Bronchial epithelial cell (primary cell): ENCODE measurements around the gene UFSP1. TPM values are rescaled to one million over a fixed set of nuclear protein-coding genes. Genes with fewer than 3 reads are reported as not detected.

Source experiments
- DNase-seq: peaks from one replicate; pipeline ENCODE4 v3.0.0-alpha.2; 2010; ENCODE audit warnings: low read depth
- FAIRE-seq: peaks from 2 replicates; lab custom pipeline; 2011; peaks lifted over from hg19 to GRCh38; lab: Jason Lieb, UNC
- H3K27me3 ChIP-seq: 2 replicates; pipeline ENCODE4 v1.5.1; 2011; ENCODE audit warnings: low read length; ENCODE audit not compliant: control insufficient read depth, insufficient read depth
- H3K36me3 ChIP-seq: 2 replicates; pipeline ENCODE4 v1.5.1; 2011; ENCODE audit warnings: low read length; ENCODE audit not compliant: control insufficient read depth, insufficient read depth
- H3K4me3 ChIP-seq: 2 replicates; pipeline ENCODE4 v1.5.1; 2011; ENCODE audit warnings: mild to moderate bottlenecking, low read depth, low read length, control low read depth
- total RNA-seq: library from RNA; depleted of rRNA; stranded (reverse); fragments of >200 nt; gene quantifications from 2 replicates; pipeline ENCODE4 v1.2.1, GENCODE V29; 2014
- TF ChIP-seq, protein P1 (sequence below): IDR thresholded peaks from 2 replicates; pipeline ENCODE4 v1.5.1; 2011; ENCODE audit warnings: mild to moderate bottlenecking, moderate library complexity, low read length, control low read depth, inconsistent platforms; ENCODE audit not compliant: insufficient read depth, severe bottlenecking

The UFSP1 gene
- total RNA-seq, 1 donor from 2014 or later = 4.2 TPM

DNA sequence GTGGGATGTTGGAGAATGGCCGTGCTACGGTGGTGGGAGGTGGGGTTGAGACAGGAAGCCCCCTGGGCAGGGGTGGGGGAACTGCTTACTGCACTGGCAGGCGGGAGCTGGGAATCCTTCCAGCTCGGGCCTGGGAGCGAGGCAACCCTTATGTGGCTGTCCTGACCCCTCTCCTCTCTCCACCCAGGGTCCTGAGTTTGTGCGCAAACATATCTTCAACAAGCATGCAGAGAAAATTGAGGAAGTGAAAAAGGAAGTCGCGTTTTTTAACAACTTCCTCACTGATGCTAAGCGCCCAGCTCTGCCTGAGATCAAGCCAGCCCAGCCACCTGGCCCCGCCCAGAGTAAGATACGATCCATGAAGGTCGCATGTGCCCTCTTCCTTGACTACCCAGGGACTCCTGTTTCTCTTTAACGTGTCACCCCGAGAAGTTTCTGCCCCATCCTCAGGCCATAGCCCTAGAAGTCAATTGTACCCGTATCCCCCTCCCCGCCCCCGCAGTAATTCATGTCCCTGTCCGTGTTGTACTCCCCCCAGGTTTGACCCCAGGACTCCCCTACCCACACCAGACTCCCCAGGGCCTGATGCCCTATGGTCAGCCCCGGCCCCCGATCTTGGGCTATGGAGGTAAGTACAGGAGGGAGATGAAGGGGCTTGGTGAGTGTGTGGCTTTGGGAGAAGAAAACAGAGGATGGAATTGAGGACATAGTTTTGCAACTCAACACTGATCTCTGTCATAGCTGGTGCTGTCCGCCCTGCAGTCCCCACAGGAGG lies 1.8 kb downstream of the UFSP1 start:
- TF ChIP-seq, protein P1, sequence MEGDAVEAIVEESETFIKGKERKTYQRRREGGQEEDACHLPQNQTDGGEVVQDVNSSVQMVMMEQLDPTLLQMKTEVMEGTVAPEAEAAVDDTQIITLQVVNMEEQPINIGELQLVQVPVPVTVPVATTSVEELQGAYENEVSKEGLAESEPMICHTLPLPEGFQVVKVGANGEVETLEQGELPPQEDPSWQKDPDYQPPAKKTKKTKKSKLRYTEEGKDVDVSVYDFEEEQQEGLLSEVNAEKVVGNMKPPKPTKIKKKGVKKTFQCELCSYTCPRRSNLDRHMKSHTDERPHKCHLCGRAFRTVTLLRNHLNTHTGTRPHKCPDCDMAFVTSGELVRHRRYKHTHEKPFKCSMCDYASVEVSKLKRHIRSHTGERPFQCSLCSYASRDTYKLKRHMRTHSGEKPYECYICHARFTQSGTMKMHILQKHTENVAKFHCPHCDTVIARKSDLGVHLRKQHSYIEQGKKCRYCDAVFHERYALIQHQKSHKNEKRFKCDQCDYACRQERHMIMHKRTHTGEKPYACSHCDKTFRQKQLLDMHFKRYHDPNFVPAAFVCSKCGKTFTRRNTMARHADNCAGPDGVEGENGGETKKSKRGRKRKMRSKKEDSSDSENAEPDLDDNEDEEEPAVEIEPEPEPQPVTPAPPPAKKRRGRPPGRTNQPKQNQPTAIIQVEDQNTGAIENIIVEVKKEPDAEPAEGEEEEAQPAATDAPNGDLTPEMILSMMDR = no peak
- peaks cover 33% of the 10 kb centered on the region for H3K36me3 ChIP-seq
- H3K4me3 ChIP-seq = no peak overlapping the region
- DNase-seq = no peak
- H3K27me3 ChIP-seq = no peaks in the 10 kb centered on the region
- no peak for FAIRE-seq

- peaks cover 36% of the 10 kb centered on the region for H3K36me3 ChIP-seq
- H3K4me3 ChIP-seq = no peak overlapping the region
- no peak for DNase-seq
- peak; percentile 82 for FAIRE-seq
- TF ChIP-seq, protein P1 = no peak
- H3K27me3 ChIP-seq = no peaks in the 10 kb centered on the region
Measured at GRCh38 chr7:100886936-100887515, 2.5 kb downstream of the UFSP1 start.

GRCh38 chr7:100886142-100886935 lies 3.2 kb downstream of the UFSP1 start:
- TF ChIP-seq, protein P1 = no peak
- Histone ChIP-seq H3K36me3 (peaks cover 42% of the 10 kb centered on the region), H3K4me3 (no peak overlapping the region), H3K27me3 (no peaks in the 10 kb centered on the region)
- FAIRE-seq (no peak), DNase-seq (no peak)

GRCh38 chr7:100885440-100886141 lies 3.9 kb downstream of the UFSP1 start:
- Histone ChIP-seq H3K36me3 (peaks cover 48% of the 10 kb centered on the region), H3K27me3 (no peaks in the 10 kb centered on the region), H3K4me3 (no peak overlapping the region)
- DNase-seq (no peak), FAIRE-seq (peak; percentile 72)
- TF ChIP-seq, protein P1 = no peak

DNA sequence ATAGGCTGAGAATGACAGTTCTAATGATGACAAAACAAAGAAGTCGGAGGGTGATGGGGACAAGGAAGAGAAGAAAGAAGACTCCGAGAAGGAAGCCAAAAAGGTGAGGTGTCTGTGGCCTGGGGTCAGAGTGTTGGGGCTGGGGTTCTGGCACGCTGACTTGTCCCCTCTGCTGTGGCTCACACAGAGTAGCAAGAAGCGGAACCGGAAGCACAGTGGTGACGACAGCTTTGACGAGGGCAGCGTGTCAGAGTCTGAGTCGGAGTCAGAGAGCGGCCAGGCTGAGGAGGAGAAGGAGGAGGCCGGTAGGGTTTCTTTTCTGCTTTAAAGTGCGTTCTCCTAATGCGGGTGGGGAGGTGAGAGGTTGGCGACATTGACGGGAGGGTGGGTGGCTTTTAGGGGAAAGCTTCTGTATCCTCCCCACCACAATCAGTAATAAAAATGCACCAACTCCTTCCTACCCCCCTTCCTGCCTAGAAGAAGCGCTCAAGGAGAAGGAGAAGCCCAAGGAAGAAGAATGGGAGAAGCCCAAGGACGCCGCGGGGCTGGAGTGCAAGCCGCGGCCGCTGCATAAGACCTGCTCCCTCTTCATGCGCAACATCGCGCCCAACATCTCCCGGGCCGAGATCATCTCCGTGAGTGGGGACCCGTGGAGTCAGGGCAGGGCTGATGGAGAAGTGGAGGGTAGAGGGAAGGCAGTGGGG lies 4.6 kb downstream of the UFSP1 start:
- H3K4me3 ChIP-seq = no peak overlapping the region
- no peak for FAIRE-seq
- peaks cover 51% of the 10 kb centered on the region for H3K36me3 ChIP-seq
- DNase-seq = no peak
- TF ChIP-seq, protein P1 = no peak
- H3K27me3 ChIP-seq = no peaks in the 10 kb centered on the region
